Peyer's patch (tissue), 4 donors: Measurements from ENCODE around the gene PTPRB.

Experiments
- CTCF ChIP-seq, 6 experiments: fragments of 450-650 bp in 4 of 6; fragments of 200-600 bp in 2 of 6; sonication (generic) in 1 of 6; IDR thresholded peaks; one replicate each; pipeline ENCODE4 v1.5.1; 2017 to 2019; ENCODE audit warnings: antibody characterized with exemption in 6 of 6, mild to moderate bottlenecking in 3 of 6, moderate library complexity in 1 of 6
- POLR2A ChIP-seq, 2 donors: fragments of 450-650 bp; IDR thresholded peaks; one replicate each; pipeline ENCODE4 v1.5.1; 2017; ENCODE audit warnings: antibody characterized with exemption in 2 of 2, mild to moderate bottlenecking in 2 of 2, moderate library complexity in 2 of 2

- no peak for TF ChIP-seq CTCF (IDR thresholded peaks at IDR 0.05)
- TF ChIP-seq POLR2A (IDR thresholded peaks at IDR 0.05), result peak in 1 of 2 donors; percentile 35
These were observed 27.3 kb downstream of the PTPRB start for GRCh38 chr12:70609739-70610491.
